MCF 10A (cell line): ENCODE results near the gene ABCA13. TPM values are rescaled to one million over a fixed set of nuclear protein-coding genes. Genes with fewer than 3 reads are reported as not detected.

ENCODE experiments used
- BruUV-seq: library from RNA; stranded (reverse); fragments of 400-500 nt; replicated peaks from 2 replicates; lab custom pipeline; 2021; lab: Mats Ljungman, UMichigan
- CTCF ChIA-PET: fragments of 300-600 bp; sonication (Branson Sonifier 250); formaldehyde crosslinking; extraction: SDS; loops from one replicate; lab custom pipeline; 2021; ENCODE audit warnings: antibody characterized with exemption, inconsistent platforms; lab: Yijun Ruan, JAX
- POLR2A ChIA-PET: fragments of 300-600, 350-650 bp; sonication (Branson Sonifier 250); formaldehyde crosslinking; extraction: SDS; loops from one replicate; lab custom pipeline; 2020; ENCODE audit warnings: antibody characterized with exemption, inconsistent platforms; lab: Yijun Ruan, JAX
- DNase-seq: peaks from one replicate; pipeline ENCODE4 v3.0.0-alpha.2; 2018; ENCODE audit not compliant: unreplicated experiment
- H3K27ac Mint-ChIP-seq: one replicate; pipeline ENCODE4 v1.8.0; 2022; ENCODE audit warnings: mild to moderate bottlenecking, low read depth, mixed read lengths; ENCODE audit not compliant: unreplicated experiment
- H3K27me3 Mint-ChIP-seq: one replicate; pipeline ENCODE4 v1.8.0; 2022; ENCODE audit warnings: mixed read lengths; ENCODE audit not compliant: insufficient read depth, unreplicated experiment
- H3K36me3 Mint-ChIP-seq: one replicate; pipeline ENCODE4 v1.8.0; 2022; ENCODE audit warnings: mild to moderate bottlenecking, moderate library complexity, mixed read lengths; ENCODE audit not compliant: insufficient read depth, unreplicated experiment
- H3K4me1 Mint-ChIP-seq: one replicate; pipeline ENCODE4 v1.8.0; 2022; ENCODE audit warnings: mixed read lengths; ENCODE audit not compliant: insufficient read depth, unreplicated experiment
- H3K4me3 Mint-ChIP-seq: one replicate; pipeline ENCODE4 v1.8.0; 2022; ENCODE audit warnings: mild to moderate bottlenecking, moderate library complexity, mixed read lengths; ENCODE audit not compliant: unreplicated experiment
- H3K9me3 Mint-ChIP-seq: one replicate; pipeline ENCODE4 v1.8.0; 2022; ENCODE audit warnings: mixed read lengths; ENCODE audit not compliant: unreplicated experiment
- intact Hi-C: fragments of 100-400 bp; cut with micrococcal nuclease; formaldehyde crosslinking; loops from 2 replicates; pipeline ENCODE4 v1.14.1; 2022
- total RNA-seq: library from RNA; stranded (reverse); gene quantifications from 2 replicates; pipeline ENCODE4 v1.2.3, GENCODE V29; 2022
- TF ChIP-seq, protein P1 (sequence below): fragments of 200-600 bp; IDR thresholded peaks from one replicate; pipeline ENCODE4 v1.8.0; 2022; ENCODE audit warnings: antibody characterized with exemption, mild to moderate bottlenecking; ENCODE audit not compliant: unreplicated experiment

ABCA13 gene
- total RNA-seq, 1 experiment from 2014 or later, result 0.30 TPM

DNA sequence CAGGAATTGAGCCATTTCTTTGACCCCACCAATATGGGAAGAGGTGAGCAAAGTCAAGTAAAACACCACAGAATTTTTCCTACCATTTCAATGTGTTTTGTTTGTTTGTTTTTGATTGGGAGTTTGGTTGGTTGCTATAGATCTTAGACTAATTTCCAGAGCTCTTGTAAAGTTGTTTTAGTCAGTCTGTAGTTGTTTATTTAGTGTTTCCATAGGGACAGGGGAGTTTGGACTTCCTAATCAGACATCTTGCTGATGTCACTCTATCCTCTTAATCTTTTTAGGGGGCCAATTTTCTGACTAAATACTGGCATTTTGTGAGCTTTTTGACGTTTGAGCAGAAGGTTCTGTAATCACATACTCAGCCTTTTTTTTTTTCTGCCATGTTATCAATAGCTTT is 266.9 kb downstream of the ABCA13 start:
- TF ChIP-seq, protein P1, sequence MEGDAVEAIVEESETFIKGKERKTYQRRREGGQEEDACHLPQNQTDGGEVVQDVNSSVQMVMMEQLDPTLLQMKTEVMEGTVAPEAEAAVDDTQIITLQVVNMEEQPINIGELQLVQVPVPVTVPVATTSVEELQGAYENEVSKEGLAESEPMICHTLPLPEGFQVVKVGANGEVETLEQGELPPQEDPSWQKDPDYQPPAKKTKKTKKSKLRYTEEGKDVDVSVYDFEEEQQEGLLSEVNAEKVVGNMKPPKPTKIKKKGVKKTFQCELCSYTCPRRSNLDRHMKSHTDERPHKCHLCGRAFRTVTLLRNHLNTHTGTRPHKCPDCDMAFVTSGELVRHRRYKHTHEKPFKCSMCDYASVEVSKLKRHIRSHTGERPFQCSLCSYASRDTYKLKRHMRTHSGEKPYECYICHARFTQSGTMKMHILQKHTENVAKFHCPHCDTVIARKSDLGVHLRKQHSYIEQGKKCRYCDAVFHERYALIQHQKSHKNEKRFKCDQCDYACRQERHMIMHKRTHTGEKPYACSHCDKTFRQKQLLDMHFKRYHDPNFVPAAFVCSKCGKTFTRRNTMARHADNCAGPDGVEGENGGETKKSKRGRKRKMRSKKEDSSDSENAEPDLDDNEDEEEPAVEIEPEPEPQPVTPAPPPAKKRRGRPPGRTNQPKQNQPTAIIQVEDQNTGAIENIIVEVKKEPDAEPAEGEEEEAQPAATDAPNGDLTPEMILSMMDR, result no peak
- no TSS peak for BruUV-seq
- CTCF ChIA-PET, result no interaction called here
- no peaks in the 10 kb centered on the region for H3K27me3 Mint-ChIP-seq
- H3K4me1 Mint-ChIP-seq, result no peaks in the 10 kb centered on the region
- H3K27ac Mint-ChIP-seq, result no peak overlapping the region
- no peaks in the 10 kb centered on the region for H3K9me3 Mint-ChIP-seq
- POLR2A ChIA-PET, result interaction anchor here (0.6 kb wide), 1 partner anchor 27 kb away, joined by 3 read pairs; no protein-coding TSS in a partner anchor
- H3K36me3 Mint-ChIP-seq, result no peaks in the 10 kb centered on the region
- intact Hi-C loops, result no loop called here
- no peak overlapping the region for H3K4me3 Mint-ChIP-seq
- no peak for DNase-seq

DNA sequence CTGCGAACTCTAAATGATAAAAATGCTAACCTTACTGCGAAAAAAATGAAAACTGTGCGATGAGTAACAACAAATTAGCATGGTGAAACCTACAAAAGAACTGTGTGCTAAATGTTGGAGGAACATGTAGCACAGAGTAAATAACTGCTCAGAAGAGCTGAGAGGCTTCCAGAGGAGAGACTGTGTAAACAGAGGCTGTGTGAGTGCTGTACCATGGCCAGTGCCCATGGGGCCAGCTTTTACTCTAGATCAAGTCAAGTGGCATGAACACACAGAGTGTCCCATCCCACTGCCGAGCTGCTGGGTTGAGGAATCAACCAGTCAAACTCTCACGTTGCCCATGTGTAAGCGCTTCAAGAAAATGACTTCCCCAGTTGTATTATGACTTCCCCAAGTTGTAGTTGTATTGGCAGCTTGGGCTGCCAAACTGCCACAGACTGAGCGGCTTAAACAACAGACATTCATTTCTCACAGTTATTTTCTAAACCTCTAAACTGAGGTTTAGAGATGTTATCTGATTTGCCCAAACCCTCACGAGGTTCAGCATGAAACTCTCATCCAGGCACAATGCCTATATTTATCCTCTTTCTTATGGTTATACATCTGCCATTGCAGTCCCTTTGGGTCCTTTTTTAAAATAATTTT is 270.7 kb downstream of the ABCA13 start:
- H3K4me1 Mint-ChIP-seq, result peaks cover 4% of the 10 kb centered on the region
- BruUV-seq, result no TSS peak
- no peak overlapping the region for H3K4me3 Mint-ChIP-seq
- no peaks in the 10 kb centered on the region for H3K36me3 Mint-ChIP-seq
- DNase-seq, result no peak
- intact Hi-C loops, result no loop called here
- TF ChIP-seq, protein P1, result no peak
- no peak overlapping the region for H3K27ac Mint-ChIP-seq
- H3K9me3 Mint-ChIP-seq, result peaks cover 6% of the 10 kb centered on the region
- POLR2A ChIA-PET, result no interaction called here
- H3K27me3 Mint-ChIP-seq, result no peaks in the 10 kb centered on the region
- CTCF ChIA-PET, result interaction anchor here (0.6 to 1.2 kb wide), 4 partner anchors 143 to 1625 kb away, joined by 3 read pairs; no protein-coding TSS in a partner anchor

DNA sequence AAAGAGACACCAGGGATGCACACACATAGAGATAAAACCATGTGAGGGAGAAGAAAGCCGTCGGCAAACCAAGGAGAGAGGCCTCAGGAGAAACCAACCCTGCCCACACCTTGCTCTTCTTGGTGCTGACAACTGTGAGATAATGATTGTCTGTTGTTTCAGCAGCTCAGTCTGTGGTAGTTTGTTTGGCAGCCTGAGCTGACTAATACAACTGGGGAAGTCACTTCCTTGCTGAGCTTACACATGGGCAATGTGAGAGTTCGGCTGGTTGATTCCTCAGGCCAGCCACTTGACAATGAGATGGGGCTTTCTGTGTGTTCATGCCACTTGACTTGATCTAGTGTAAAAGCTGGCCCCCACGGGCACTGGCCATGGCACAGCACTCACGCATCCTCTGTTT is 271.8 kb downstream of the ABCA13 start:
- Mint-ChIP-seq H3K27ac (no peak overlapping the region), H3K4me3 (no peak overlapping the region), H3K36me3 (no peaks in the 10 kb centered on the region), H3K4me1 (peaks cover 4% of the 10 kb centered on the region), H3K27me3 (no peaks in the 10 kb centered on the region), H3K9me3 (peaks cover 6% of the 10 kb centered on the region)
- POLR2A ChIA-PET, result no interaction called here
- CTCF ChIA-PET, result interaction anchor here (0.6 to 1.2 kb wide), 2 partner anchors 144 to 1195 kb away, joined by 3 read pairs; no protein-coding TSS in a partner anchor
- intact Hi-C loops, result no loop called here
- BruUV-seq, result no TSS peak
- TF ChIP-seq, protein P1, result no peak
- no peak for DNase-seq

DNA sequence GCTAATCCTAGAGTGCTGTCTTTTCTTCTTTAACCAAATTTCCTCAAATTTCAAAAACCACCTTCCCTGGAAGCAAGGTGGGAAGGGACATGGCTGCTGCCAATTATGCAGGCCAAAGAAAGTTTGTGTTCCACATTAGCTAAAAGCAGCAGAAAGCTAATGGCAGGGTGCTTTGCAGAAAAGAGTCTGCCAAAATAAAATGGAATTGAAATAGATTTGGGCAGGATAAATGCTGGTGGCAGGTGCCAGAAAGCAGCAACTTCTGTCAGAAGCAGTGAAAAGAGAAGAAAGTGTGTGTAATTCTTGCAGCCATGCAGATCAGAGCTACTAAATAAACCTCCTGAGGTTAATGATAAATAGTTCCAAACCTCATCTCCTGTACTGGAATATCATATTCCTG is 275.5 kb downstream of the ABCA13 start:
- Mint-ChIP-seq H3K27me3 (no peaks in the 10 kb centered on the region), H3K27ac (no peak overlapping the region), H3K9me3 (peaks cover 6% of the 10 kb centered on the region), H3K36me3 (peaks cover 6% of the 10 kb centered on the region), H3K4me3 (no peak overlapping the region), H3K4me1 (peaks cover 4% of the 10 kb centered on the region)
- no peak for DNase-seq
- ChIA-PET POLR2A (no interaction called here), CTCF (no interaction called here)
- TF ChIP-seq, protein P1, result no peak
- intact Hi-C loops, result no loop called here
- no TSS peak for BruUV-seq
